Measurements from ENCODE around the gene RET.

RET gene

DNA sequence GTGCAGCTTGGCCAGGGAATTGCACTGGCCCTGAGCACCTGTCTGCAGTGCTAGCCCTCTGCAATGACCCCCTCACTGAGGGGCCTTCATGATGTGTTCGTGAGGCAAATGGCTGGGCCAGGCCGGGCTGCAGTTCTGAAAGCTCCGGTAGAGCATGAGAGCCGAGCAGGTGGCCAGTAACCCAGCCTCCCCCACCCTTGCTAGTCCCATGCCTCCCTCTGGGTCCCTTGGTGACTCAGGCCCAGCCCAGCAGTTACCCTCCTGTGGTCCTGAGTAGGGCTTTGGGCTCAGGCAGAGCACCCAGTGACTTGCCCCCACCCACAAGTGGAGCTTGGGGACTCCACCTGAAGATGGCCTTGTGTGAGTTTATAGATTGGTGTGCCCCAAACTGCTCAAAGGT lies 45.2 kb downstream of the RET start:
- Histone ChIP-seq H3K9ac (ENCODE audit: low read length in 2 of 2) (no peak overlapping the region), H3K36me3 (ENCODE audit: control insufficient read depth in 2 of 2, insufficient read depth in 2 of 2, low read length in 2 of 2) (no peaks in the 10 kb centered on the region), H3K9me3 (ENCODE audit: control insufficient read depth in 2 of 2, low read length in 2 of 2) (no peaks in the 10 kb centered on the region), H3K27ac (ENCODE audit: low read length) (no peak overlapping the region), H3K27me3 (ENCODE audit: control insufficient read depth in 1 of 2, insufficient read depth in 2 of 2, low read length in 2 of 2) (no peaks in the 10 kb centered on the region), H3K4me1 (ENCODE audit: control insufficient read depth, insufficient read depth, low read length) (no peaks in the 10 kb centered on the region), H3K4me3 (ENCODE audit: low read length in 2 of 2) (no peak overlapping the region)

GRCh38 chr10:43122826-43123225 lies 46.0 kb downstream of the RET start:
- no peaks in the 10 kb centered on the region for H3K36me3 ChIP-seq (ENCODE audit: control insufficient read depth in 2 of 2, insufficient read depth in 2 of 2, low read length in 2 of 2)
- H3K4me1 ChIP-seq (ENCODE audit: control insufficient read depth, insufficient read depth, low read length), result no peaks in the 10 kb centered on the region
- H3K4me3 ChIP-seq (ENCODE audit: low read length in 2 of 2), result no peak overlapping the region
- no peaks in the 10 kb centered on the region for H3K9me3 ChIP-seq (ENCODE audit: control insufficient read depth in 2 of 2, low read length in 2 of 2)
- no peak overlapping the region for H3K27ac ChIP-seq (ENCODE audit: low read length)
- no peak overlapping the region for H3K9ac ChIP-seq (ENCODE audit: low read length in 2 of 2)
- H3K27me3 ChIP-seq (ENCODE audit: control insufficient read depth in 1 of 2, insufficient read depth in 2 of 2, low read length in 2 of 2), result no peaks in the 10 kb centered on the region

- H3K27me3 ChIP-seq (ENCODE audit: control insufficient read depth in 1 of 2, insufficient read depth in 2 of 2, low read length in 2 of 2), result no peaks in the 10 kb centered on the region
- H3K9me3 ChIP-seq (ENCODE audit: control insufficient read depth in 2 of 2, low read length in 2 of 2), result no peaks in the 10 kb centered on the region
- no peak overlapping the region for H3K27ac ChIP-seq (ENCODE audit: low read length)
- no peaks in the 10 kb centered on the region for H3K36me3 ChIP-seq (ENCODE audit: control insufficient read depth in 2 of 2, insufficient read depth in 2 of 2, low read length in 2 of 2)
- H3K9ac ChIP-seq (ENCODE audit: low read length in 2 of 2), result no peak overlapping the region
- no peaks in the 10 kb centered on the region for H3K4me1 ChIP-seq (ENCODE audit: control insufficient read depth, insufficient read depth, low read length)
- no peak overlapping the region for H3K4me3 ChIP-seq (ENCODE audit: low read length in 2 of 2)
These were observed 46.7 kb downstream of the RET start for GRCh38 chr10:43123361-43124093.

DNA sequence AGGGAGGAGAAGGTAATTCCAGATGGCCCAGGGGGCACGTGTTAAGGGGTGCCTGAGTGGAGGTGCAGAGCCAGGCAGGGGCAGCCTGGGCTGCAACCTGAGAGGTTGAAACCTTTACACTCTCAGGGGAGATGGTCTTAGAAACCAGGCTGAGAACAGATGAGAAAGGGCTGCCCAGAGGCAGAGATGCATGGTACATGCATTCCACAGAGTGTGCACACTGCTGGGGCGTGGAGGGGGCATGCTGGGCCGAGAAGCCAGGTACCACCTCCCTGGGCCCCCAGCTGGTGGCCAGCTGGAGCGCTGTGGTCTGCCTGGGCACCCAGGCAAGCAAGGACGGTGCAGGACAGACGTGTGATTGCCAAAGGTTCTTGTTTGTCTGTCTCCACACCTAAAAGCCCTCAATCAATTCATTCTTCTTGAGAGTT lies 47.2 kb downstream of the RET start:
- H3K4me1 ChIP-seq (ENCODE audit: control insufficient read depth, insufficient read depth, low read length), result no peaks in the 10 kb centered on the region
- no peaks in the 10 kb centered on the region for H3K27me3 ChIP-seq (ENCODE audit: control insufficient read depth in 1 of 2, insufficient read depth in 2 of 2, low read length in 2 of 2)
- H3K27ac ChIP-seq (ENCODE audit: low read length), result no peak overlapping the region
- no peaks in the 10 kb centered on the region for H3K9me3 ChIP-seq (ENCODE audit: control insufficient read depth in 2 of 2, low read length in 2 of 2)
- no peak overlapping the region for H3K4me3 ChIP-seq (ENCODE audit: low read length in 2 of 2)
- H3K9ac ChIP-seq (ENCODE audit: low read length in 2 of 2), result no peak overlapping the region
- H3K36me3 ChIP-seq (ENCODE audit: control insufficient read depth in 2 of 2, insufficient read depth in 2 of 2, low read length in 2 of 2), result no peaks in the 10 kb centered on the region

- Histone ChIP-seq H3K4me3 (ENCODE audit: low read length in 2 of 2) (no peak overlapping the region), H3K27ac (ENCODE audit: low read length) (no peak overlapping the region), H3K4me1 (ENCODE audit: control insufficient read depth, insufficient read depth, low read length) (no peaks in the 10 kb centered on the region), H3K36me3 (ENCODE audit: control insufficient read depth in 2 of 2, insufficient read depth in 2 of 2, low read length in 2 of 2) (no peaks in the 10 kb centered on the region), H3K9ac (ENCODE audit: low read length in 2 of 2) (no peak overlapping the region), H3K9me3 (ENCODE audit: control insufficient read depth in 2 of 2, low read length in 2 of 2) (no peaks in the 10 kb centered on the region), H3K27me3 (ENCODE audit: control insufficient read depth in 1 of 2, insufficient read depth in 2 of 2, low read length in 2 of 2) (no peaks in the 10 kb centered on the region)
These were observed 47.9 kb downstream of the RET start for GRCh38 chr10:43124574-43125273.

DNA sequence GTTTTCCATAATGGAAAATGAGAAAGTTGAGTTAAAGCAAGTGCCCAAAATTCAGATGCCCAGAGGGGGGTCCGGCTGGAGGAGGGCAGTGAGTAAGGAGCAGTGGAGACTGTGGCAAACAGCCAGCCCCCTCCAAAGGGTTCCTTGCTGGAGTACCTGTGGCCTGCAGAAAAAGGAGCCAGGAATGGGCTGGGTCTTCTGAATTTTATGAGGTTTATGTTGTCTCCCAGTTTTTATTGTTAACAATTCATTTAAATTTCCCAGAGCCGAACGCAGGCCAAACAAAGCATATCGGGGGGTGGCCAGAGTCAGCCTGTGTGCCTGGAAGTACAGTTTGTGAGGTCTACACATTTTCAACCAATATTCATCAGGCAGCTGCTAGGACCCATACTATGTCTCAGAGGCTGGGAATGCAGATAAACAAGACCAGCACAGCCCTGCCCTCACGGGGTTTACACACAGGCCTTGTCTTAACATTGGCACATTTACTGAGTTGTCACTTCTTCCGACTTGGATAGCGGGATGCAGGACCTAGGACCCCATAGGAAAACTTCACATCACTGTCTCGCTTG lies 48.5 kb downstream of the RET start:
- Histone ChIP-seq H3K27me3 (ENCODE audit: control insufficient read depth in 1 of 2, insufficient read depth in 2 of 2, low read length in 2 of 2) (no peaks in the 10 kb centered on the region), H3K4me3 (ENCODE audit: low read length in 2 of 2) (no peak overlapping the region), H3K9me3 (ENCODE audit: control insufficient read depth in 2 of 2, low read length in 2 of 2) (no peaks in the 10 kb centered on the region), H3K9ac (ENCODE audit: low read length in 2 of 2) (no peak overlapping the region), H3K36me3 (ENCODE audit: control insufficient read depth in 2 of 2, insufficient read depth in 2 of 2, low read length in 2 of 2) (no peaks in the 10 kb centered on the region), H3K4me1 (ENCODE audit: control insufficient read depth, insufficient read depth, low read length) (no peaks in the 10 kb centered on the region), H3K27ac (ENCODE audit: low read length) (no peak overlapping the region)

DNA sequence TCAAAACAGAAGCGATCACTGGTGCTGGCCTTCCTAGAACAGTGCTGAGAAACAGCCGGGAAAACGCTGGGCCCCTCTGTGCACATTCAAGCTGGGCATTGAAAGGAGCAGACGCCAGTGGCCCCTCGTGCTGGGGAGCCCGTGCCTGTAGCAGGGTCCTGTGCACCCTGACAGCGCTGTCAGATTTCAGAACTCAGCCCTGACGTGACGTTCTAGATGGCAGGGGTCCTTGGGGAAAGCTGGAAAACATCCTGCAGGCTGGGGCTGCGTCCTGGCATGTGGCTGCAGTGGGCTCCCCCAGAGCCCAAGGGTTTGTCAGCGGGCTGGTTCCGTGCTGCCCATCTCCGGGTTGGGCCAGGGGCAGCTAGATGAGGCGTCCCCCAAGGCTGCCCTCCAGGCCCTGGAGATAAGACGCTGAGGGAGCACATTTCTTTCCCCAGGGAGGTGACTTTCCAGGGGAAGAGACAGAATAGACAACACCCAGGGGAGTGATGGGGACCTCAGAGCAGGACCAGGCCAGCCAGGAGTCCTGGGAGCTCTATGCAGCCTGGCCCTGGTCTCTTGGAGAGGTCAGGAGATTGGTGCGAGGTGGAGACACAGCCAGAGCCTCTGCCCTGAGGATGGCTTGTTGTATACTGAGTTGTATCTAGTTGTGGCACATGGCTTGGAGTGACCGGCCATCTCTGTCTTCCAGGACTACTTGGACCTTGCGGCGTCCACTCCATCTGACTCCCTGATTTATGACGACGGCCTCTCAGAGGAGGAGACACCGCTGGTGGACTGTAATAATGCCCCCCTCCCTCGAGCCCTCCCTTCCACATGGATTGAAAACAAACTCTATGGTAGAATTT lies 49.2 kb downstream of the RET start:
- H3K27me3 ChIP-seq (ENCODE audit: control insufficient read depth in 1 of 2, insufficient read depth in 2 of 2, low read length in 2 of 2), result no peaks in the 10 kb centered on the region
- H3K27ac ChIP-seq (ENCODE audit: low read length), result no peak overlapping the region
- H3K4me3 ChIP-seq (ENCODE audit: low read length in 2 of 2), result no peak overlapping the region
- no peak overlapping the region for H3K9ac ChIP-seq (ENCODE audit: low read length in 2 of 2)
- H3K4me1 ChIP-seq (ENCODE audit: control insufficient read depth, insufficient read depth, low read length), result no peaks in the 10 kb centered on the region
- H3K36me3 ChIP-seq (ENCODE audit: control insufficient read depth in 2 of 2, insufficient read depth in 2 of 2, low read length in 2 of 2), result no peaks in the 10 kb centered on the region
- H3K9me3 ChIP-seq (ENCODE audit: control insufficient read depth in 2 of 2, low read length in 2 of 2), result no peaks in the 10 kb centered on the region

DNA sequence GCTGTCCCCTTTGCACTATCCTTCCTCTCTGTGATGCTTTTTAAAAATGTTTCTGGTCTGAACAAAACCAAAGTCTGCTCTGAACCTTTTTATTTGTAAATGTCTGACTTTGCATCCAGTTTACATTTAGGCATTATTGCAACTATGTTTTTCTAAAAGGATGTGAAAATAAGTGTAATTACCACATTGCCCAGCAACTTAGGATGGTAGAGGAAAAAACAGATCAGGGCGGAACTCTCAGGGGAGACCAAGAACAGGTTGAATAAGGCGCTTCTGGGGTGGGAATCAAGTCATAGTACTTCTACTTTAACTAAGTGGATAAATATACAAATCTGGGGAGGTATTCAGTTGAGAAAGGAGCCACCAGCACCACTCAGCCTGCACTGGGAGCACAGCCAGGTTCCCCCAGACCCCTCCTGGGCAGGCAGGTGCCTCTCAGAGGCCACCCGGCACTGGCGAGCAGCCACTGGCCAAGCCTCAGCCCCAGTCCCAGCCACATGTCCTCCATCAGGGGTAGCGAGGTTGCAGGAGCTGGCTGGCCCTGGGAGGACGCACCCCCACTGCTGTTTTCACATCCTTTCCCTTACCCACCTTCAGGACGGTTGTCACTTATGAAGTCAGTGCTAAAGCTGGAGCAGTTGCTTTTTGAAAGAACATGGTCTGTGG lies 50.0 kb downstream of the RET start:
- Histone ChIP-seq H3K36me3 (ENCODE audit: control insufficient read depth in 2 of 2, insufficient read depth in 2 of 2, low read length in 2 of 2) (no peaks in the 10 kb centered on the region), H3K9ac (ENCODE audit: low read length in 2 of 2) (no peak overlapping the region), H3K4me3 (ENCODE audit: low read length in 2 of 2) (no peak overlapping the region), H3K27me3 (ENCODE audit: control insufficient read depth in 1 of 2, insufficient read depth in 2 of 2, low read length in 2 of 2) (no peaks in the 10 kb centered on the region), H3K4me1 (ENCODE audit: control insufficient read depth, insufficient read depth, low read length) (no peaks in the 10 kb centered on the region), H3K9me3 (ENCODE audit: control insufficient read depth in 2 of 2, low read length in 2 of 2) (no peaks in the 10 kb centered on the region), H3K27ac (ENCODE audit: low read length) (no peak overlapping the region)

GRCh38 chr10:43127442-43127841 lies 50.6 kb downstream of the RET start:
- no peaks in the 10 kb centered on the region for H3K27me3 ChIP-seq (ENCODE audit: control insufficient read depth in 1 of 2, insufficient read depth in 2 of 2, low read length in 2 of 2)
- H3K36me3 ChIP-seq (ENCODE audit: control insufficient read depth in 2 of 2, insufficient read depth in 2 of 2, low read length in 2 of 2), result no peaks in the 10 kb centered on the region
- H3K9me3 ChIP-seq (ENCODE audit: control insufficient read depth in 2 of 2, low read length in 2 of 2), result no peaks in the 10 kb centered on the region
- H3K9ac ChIP-seq (ENCODE audit: low read length in 2 of 2), result no peak overlapping the region
- no peaks in the 10 kb centered on the region for H3K4me1 ChIP-seq (ENCODE audit: control insufficient read depth, insufficient read depth, low read length)
- H3K4me3 ChIP-seq (ENCODE audit: low read length in 2 of 2), result no peak overlapping the region
- H3K27ac ChIP-seq (ENCODE audit: low read length), result no peak overlapping the region

GRCh38 chr10:43128331-43128730 lies 51.5 kb downstream of the RET start:
- Histone ChIP-seq H3K4me3 (ENCODE audit: low read length in 2 of 2) (no peak overlapping the region), H3K27ac (ENCODE audit: low read length) (no peak overlapping the region), H3K27me3 (ENCODE audit: control insufficient read depth in 1 of 2, insufficient read depth in 2 of 2, low read length in 2 of 2) (no peaks in the 10 kb centered on the region), H3K9me3 (ENCODE audit: control insufficient read depth in 2 of 2, low read length in 2 of 2) (no peaks in the 10 kb centered on the region), H3K9ac (ENCODE audit: low read length in 2 of 2) (no peak overlapping the region), H3K4me1 (ENCODE audit: control insufficient read depth, insufficient read depth, low read length) (no peaks in the 10 kb centered on the region), H3K36me3 (ENCODE audit: control insufficient read depth in 2 of 2, insufficient read depth in 2 of 2, low read length in 2 of 2) (no peaks in the 10 kb centered on the region)

Measured in stomach smooth muscle (tissue), 2 donors.